T-helper 1 cell (primary cell): ENCODE measurements around the gene KRTAP20-1.

Source experiments
- DNase-seq, 5 donors: peaks; one replicate each; pipeline ENCODE4 v3.0.0-alpha.2; 2012 to 2020

Gene KRTAP20-1

GRCh38 chr21:30652891-30653290 lies 36.7 kb downstream of the KRTAP20-1 start:
- no peak for DNase-seq
